M059J (cell line): ENCODE results near the gene HOMER1. TPM values are rescaled to one million over a fixed set of nuclear protein-coding genes. Genes with fewer than 3 reads are reported as not detected.

Source experiments
- DNase-seq: peaks from one replicate; pipeline ENCODE4 v3.0.0-alpha.2; 2012; ENCODE audit warnings: low read depth
- total RNA-seq: library from RNA; depleted of rRNA; stranded (reverse); fragments of >200 nt; shearing (Covaris generic); gene quantifications from 2 replicates; pipeline ENCODE4 v1.2.3, GENCODE V29; 2014; rRNA removed

HOMER1 gene, protein sequence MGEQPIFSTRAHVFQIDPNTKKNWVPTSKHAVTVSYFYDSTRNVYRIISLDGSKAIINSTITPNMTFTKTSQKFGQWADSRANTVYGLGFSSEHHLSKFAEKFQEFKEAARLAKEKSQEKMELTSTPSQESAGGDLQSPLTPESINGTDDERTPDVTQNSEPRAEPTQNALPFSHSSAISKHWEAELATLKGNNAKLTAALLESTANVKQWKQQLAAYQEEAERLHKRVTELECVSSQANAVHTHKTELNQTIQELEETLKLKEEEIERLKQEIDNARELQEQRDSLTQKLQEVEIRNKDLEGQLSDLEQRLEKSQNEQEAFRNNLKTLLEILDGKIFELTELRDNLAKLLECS
- total RNA-seq = 3.9 and 8.6 TPM in 2 replicates

DNA sequence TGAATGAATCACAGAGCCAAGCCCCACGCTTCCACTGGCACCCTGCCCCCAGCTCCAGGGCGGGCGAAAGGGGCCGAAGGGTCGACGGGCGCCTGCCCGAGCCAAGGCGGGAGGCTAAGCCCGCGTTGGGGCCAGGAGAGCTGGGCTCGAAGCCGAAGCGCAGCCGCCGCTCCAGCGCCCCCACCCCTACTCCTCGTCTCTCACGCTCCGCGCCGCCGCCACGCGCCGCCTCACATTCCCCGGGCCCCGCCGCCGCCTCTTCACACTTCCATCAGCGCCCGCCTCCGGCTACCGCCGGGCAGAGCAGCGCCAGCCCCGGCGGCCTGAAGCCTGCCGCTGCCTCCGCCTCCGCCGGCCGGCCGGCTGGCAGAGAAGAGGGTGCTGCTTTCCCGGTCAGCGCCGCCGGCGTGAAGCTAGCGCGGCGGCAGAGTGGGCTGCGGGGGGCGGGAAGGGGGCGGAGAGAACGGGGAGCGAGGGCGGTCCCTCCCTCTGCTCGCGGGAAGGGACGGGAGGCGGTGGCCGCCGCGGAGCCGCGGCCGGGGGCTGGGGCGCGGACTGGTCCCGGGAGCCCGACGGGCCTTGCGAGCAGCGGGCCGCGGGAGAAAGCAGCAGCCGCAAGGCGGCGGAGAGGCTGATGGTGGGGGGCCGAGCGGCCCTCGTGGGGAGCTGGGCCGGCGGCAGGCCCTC, at the start of gene HOMER1:
TSS of gene HOMER1 (minus strand) at position 431 of the 687 bp plus-strand sequence. CDS start 1,360 bp downstream, outside the sequence.
- peak; percentile 69 for DNase-seq

DNA sequence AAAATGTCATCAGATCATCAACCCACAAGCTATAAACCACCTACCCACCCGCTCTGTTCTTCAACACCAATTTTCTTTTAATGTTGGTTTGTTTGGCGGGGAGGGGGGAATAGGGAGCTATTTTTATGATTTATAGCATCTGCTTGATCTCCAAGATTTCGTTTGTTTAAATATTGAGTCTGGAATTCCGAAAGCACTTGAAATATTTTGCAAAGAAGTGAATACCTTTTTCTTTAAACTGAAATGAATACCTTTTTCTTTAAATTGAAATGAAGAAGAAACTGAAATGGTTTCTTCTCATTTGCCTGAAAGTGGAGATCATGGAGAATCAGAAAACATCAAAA, 49.3 kb upstream of the HOMER1 start:
- DNase-seq = no peak

DNA sequence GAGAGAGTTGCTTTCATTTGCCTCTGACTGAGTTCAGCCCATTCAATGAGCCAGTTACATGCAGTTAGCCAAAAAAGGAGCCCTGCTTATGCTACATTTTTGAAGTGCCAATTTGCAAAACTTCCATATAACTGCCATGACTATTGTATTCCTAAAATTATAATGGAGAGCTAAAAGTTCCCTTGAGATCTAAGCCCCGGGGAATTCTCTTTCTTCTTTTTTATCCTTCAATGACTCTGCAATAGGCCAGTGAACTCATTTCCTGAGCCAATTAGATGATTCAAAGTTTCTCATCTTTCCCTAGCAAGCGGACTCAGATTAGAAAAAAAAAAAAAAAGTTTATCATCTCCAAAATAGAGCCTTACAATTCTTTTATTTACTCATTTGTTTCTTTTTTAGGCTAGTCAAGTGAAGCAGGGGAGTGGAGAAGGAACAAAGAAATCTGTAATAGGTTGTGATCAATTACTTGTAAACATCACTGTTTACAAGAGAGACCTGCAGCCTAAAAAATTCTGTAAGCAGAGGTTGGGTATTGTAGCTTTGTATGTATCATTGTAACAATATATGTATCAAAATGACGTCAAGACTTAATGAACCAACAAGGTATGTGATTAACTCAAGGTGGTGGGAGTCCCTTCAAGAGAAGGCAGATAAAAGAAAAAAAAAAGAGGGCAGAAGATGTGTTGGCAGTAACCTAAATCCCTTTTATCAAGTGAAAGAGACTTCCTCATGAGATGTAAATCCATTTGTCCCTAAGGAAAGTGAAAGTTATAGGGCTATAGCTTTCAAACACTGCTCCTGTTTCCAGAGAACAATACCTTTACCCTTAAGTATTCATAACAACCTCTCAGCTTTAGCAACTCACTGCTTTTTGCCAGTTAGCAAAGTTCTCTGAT, 48.7 kb upstream of the HOMER1 start:
- DNase-seq = peak; percentile 69

DNA sequence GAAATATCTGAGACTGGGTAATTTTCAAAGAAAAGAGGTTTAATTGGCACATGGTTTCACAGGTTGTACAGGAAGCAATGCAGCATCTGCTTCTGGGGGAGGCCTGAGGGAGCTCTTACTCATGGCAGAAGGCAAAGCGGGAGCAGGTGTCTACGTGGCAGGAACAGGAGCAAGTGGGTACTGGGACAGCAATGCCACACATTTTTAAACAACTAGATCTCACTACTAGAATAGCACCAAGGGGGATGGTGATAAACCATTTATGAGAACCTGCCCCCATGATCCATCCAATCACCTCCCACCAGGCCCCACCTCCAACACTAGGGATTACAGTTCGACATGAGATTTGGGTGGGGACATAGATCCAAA, 47.6 kb upstream of the HOMER1 start:
- no peak for DNase-seq

DNA sequence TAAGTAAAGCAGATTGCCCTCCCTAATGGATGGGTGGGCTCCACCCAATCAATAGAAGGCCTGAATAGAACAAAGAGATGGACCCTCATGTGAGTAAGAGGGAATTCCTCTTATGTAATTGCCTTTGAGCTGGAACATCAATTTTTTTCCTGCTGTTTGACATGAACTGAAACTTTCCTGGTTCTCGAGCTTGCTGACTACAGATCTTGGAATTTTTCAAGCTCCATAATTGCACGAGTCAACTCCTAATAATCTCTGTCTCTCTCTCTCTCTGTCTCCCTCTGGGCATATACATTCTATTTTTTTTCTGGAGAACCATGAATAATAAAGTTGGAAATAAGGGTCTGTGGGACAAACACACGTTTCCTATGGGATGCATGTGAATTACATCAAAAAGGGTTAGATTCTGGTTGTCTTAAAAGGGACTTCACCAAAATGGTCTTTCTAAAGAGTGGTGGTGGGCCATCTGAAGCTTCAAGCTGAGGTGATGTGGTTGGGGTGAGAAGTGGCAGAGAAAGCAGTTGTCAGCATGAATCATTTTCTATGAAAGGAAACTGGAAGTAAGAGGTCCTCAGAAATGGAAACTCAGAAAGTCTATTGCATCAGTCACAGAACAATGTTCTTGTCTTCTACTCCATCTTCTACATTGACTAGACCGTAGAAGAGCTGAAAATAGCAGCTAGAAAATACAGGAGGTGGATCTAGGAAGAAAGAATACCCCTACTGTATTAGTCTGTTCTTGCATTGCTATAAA, 47.0 kb upstream of the HOMER1 start:
- peak; percentile 64 for DNase-seq

DNA sequence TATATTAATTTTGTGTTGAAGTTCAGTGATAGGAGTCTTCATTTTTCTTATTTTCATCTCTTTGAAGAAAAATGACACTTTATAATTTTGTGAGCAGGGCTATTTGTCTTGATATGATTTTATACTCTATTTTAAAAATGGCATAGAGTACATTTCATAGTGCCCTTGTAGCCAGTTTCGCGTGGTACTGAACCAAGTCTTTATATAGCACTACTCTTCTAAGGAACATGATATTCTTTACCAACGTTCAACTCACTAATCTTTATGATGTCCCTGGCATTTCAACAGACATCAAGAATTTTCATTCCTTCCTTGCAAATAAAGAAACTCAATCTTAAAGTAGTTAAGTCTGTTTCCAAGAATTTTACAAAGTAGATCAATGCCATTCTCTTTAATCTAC, 41.5 kb upstream of the HOMER1 start:
- no peak for DNase-seq

DNA sequence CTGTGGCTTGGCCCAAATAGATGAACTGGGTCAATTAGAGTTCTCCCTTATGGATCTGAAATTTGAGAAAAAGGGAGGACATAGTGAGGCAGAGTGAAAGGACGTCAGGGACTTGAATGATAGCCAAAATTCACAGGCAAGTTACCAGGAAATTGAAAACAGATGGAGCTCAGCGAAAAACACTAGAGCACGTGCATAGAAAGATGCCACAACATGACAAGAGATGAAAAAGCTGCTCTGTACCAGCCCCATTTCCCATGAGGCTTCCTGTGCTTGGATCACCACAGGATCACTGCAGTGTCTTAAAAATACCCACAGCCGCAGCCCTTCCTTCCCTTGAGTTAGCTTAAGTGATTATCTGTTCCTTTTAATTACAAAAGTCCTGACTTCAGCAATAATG, 39.0 kb upstream of the HOMER1 start:
- no peak for DNase-seq

DNA sequence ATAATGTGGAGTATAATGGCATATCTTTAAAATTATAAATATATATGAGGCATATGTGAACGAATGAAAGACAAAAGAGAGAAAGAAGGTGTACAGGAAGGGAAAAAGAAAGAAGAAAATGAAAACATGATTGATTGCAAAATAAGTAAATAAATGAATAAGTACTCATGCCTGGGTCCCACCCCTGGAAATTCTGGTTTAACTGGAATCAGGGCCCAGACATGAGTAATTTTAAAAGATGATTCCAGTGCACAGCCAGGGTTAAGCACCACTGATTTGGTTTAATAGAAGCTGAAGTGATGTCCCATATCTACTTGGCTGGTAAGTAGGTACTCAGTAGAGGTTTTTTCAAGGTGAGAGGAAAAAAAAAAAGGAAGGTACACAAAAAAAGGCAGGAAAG, 34.0 kb upstream of the HOMER1 start:
- no peak for DNase-seq

DNA sequence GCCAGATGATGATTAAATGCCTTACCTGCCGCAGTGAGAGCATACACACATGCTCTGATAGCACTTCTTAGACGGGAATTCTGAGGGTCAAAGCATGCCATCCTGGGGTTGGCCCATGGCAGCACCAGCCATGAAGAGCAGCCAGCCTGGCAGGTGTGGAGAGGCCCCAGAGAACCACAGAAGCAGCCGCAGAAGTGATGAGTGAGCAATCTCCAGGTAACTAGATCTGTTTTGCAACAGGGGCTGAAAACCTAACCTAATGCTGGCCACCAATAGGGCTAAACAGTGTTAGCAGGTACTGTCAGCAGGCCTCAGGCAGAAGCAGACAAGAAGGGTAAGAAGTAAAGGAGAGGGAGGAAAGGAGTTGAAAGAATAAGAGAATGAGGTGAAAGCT, 33.5 kb upstream of the HOMER1 start:
- DNase-seq = no peak

DNA sequence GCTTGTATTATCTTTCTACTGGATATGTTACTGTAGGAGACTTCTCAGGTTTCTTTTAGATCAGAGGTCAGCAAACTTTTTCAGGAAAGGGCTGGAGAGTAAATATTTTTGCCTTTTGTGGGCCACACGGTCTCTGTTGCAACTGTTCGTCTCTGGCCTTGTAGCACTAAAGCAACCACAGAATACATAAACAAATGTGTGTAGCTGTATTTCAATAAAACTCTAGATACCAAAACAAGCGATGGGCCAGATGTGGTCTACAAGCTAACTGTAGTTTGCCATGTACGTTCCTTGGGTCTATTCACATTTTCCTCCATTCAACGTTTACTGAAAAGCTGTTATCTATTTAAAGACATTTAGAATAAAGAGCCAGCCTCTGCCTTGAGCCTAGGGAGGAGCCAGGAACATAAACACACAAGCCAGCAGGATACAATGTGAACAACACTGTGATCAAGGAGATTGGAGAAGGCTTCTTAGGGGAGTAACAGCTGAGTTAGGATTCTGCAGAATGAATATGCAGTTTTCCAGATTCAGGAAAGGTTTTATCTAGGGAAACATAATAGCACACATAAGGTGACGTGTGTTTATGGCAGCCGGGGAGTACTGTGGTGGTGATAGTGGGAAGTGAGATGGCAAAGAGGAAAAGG, 33.0 kb upstream of the HOMER1 start:
- peak; percentile 62 for DNase-seq

DNA sequence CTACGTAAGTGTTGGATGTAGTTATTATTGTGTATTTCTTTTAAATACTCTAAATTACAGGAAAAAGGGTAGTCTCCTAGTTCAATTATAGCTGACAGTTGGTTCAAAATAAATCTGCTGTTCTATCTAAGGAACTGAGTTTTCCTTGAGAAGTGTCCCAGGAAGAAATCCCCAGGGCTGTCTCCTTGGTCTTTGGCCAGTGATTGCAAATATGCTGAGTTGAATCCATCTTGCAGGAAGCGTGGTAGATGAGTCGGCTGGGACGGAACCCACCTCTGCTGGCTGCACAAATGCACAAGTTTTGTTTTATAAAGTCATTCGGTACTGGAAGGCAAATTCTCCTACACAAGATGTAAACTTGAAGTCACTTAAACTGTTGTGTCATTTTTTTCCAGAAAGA, 30.2 kb upstream of the HOMER1 start:
- DNase-seq = no peak

DNA sequence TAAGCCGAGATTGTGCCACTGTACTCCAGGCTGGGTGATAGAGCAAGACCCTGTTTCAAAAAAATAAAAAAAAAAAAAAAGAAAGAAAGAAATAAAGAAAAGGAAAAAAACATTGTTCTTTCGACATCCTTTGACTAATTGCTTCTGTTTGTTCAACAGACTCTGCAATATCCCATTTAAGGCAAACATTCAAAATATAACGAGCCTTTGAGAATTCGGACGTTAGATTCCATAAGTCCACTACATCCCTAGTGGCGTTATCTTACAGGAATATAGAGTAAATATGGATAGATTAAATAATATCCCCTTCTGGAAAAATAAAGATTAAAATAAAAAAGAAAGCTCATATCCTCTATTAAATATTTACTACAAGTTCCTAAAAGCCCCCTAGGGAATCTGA, 27.0 kb upstream of the HOMER1 start:
- DNase-seq = no peak

DNA sequence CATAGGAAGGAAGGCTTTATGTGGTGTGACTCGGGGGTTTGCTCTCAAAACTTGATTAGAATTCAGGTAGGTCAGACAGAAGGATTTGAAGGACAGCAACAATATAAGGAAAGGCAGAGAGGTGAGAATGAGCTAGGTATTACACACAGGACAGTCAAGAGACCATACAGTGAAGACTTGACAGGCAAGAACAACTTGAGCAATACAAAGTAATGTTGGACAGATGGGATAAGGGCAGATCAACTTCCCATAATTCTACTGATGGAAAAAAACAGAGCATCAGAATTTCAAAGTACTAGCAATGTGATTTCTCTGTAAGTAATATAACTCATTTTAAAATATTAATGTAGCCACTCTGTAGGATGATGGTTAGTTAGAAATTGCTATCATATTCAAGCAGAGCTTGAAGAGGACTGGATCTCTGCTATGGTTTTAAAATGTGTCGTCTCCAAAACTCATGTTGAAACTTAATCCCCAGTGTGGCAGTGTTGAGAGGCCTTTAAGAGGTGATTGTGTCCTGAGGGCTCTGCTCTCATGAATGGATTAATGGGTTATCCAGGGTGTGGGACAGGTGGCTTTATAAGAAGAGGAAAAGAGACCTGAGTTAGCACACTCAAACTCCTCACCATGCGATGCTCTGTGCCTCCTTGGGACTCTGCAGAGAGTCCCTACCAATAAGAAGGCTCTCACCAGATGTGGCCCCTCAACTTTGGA, 22.4 kb upstream of the HOMER1 start:
- no peak for DNase-seq

DNA sequence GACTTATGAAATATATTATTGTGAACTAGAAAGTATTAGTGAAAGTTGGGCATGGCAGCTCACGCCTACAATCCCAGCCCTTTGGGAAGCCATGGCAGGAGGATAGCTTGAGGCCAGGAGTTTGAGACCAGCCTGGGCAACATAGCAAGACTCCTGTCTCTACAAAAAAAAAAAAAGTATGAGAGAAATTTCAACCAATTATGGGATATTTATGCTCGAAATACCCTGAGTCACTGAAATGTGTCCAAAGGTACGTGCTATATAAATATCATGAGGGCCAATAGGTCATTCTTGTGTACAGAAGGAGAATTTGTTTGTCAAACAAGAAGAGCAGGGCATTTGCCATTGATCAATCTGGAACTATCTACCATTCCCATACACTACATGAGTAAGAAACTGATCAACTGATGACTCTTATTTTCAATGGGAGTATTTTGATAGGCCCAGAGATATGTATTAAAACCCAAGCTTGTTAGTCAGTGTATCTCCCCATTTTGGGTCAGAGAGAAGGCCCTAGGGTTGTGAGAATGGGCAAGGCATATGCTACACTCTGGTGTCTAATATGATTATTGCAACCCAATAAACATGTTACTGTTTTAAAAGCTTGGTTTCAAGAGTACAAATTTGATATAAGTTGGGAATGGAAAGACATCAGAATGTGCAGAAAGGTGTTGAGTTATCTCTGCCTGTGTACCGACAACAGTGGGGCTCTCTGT, 21.7 kb upstream of the HOMER1 start:
- no peak for DNase-seq

DNA sequence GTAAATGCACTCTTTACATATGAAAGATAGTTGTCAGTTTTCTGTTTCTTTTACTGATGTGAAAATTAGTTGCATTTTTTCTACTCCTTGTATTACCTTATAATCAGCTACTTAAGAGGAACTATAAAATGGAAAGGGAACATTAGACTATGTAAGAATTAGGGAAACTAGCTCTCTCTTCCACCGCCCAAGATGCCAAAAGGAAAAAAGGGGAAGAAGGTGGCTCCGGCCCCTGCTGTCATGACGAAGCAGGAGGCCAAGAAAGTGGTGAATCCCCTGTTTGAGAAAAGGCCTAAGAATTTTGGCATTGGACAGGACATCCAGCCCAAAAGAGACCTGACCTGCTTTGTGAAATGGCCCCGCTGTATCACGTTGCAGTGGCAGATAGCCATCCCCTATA, 15.2 kb upstream of the HOMER1 start:
- DNase-seq = no peak

DNA sequence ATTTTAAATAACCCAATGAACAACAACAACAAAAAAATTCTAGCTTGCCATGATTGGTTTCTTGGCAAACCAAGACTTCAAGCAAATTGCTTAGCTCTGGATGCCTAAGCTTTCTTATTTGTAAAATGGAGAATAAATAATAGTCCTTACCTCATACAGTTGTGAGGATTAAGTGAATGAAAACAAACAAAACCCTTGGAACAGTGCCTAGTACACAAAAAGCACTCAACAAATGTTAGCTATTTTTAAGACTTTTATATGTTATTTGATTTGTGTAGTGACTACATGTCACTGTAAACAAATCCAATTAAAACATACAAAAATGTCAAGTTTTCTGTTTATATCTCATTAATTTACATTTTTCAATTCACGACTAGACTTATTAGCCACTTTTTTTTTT, 13.5 kb upstream of the HOMER1 start:
- DNase-seq = no peak

DNA sequence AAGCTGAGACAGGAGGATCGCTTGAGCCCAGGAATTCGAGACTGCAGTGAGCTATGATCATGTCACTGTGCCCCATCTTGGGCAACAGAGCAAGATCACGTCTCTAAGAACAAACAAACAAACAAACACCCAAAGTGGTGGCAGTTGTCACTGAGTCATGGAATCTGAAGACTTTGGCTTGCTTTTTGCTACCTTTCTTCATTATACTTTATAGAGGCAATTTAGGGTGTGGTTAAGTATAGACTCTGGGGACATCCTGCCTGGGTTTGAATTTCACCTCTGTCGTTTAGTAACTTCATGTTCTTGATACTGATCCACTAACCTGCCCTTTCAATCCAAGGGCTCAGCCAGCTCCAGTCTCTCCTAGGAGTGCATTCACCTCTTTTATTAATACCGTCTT, 13.0 kb upstream of the HOMER1 start:
- DNase-seq = no peak

DNA sequence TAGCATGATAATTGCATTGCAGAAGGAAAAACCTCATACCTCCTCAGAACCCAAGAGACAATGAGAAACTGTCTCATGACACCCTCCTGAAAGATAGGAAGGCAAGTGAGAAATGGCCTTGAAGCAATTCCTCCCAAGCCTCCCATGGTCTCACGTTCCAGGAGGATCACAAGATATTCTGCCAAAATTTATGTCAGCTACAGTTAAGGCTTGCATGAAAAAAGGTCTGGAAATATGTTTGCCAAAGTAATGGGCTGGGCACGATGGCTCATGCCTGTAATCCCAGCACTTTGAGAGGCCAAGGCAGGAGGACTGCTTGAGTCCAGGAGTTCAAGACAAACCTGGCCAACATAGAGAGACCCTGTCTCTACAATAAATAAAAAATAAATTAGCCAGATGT, 12.6 kb upstream of the HOMER1 start:
- no peak for DNase-seq

DNA sequence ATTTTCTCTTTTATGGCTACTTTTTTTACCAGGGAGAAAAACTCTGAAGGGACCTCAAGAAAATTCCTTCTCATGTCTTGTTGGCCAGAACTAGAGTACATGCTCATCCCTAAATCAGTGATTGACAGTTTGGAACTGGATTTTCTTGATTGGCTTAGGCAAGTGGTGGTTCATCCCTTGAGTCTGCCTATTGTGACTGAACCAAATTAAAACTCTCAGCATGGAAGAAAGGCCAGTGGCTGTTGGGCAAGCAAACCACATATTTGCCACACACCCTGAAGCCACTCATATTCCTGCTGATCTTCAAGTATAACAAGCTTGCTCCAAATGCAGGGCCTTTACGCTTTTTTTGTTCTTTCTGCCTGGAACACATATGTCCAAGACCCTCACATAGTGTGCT, 7.2 kb upstream of the HOMER1 start:
- DNase-seq = no peak

DNA sequence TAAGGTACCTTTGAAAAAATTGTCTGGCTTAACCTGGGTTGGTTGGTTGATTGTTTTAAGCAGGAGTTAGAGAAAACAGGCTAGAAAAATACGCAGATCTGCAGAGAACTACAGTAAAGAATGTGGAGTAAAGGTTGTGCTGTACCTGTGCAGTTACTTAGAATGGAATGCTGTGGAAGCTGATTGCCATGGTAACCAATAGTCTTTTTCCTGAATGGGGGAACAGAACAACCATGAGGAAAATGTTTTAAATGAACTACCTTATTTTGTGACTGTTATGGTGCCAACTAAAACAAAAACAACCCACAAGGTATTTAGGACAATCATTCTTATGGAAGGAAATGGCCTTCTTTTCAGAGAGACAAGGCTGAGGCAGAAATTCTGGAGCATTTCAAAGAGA, 4.8 kb upstream of the HOMER1 start:
- DNase-seq = no peak
